ENCODE results near the gene SYTL3. TPM values are rescaled to one million over a fixed set of nuclear protein-coding genes. Genes with fewer than 3 reads are reported as not detected.

The SYTL3 gene
- total RNA-seq, 4 donors from 2014 or later, result 1.8 to 5.7 (median 2.9) TPM

- 31 to 37% methylated on average over 6 of the region's 6 CpGs for whole genome bisulfite sequencing, 2 donors
- no peak for TF ChIP-seq CTCF (IDR thresholded peaks at IDR 0.05)
- no peak for TF ChIP-seq POLR2A (IDR thresholded peaks at IDR 0.05)
- peak; percentile 76 to 88 for DNase-seq (ENCODE audit: low spot score in 2 of 2)
- no peak overlapping the region for H3K4me3 ChIP-seq (ENCODE audit: low read depth, poor library complexity, severe bottlenecking)
- intact Hi-C loops (cut with DNase I; ENCODE audit: low total_unique reads), result no loop called here
Measured at GRCh38 chr6:158772851-158773371, 123.1 kb downstream of the SYTL3 start.

GRCh38 chr6:158773581-158774449 lies 124.0 kb downstream of the SYTL3 start:
- intact Hi-C loops (cut with DNase I; ENCODE audit: low total_unique reads), result no loop called here
- TF ChIP-seq CTCF (IDR thresholded peaks at IDR 0.05), result no peak
- TF ChIP-seq POLR2A (IDR thresholded peaks at IDR 0.05), result no peak
- DNase-seq (ENCODE audit: low spot score in 2 of 2), result peak in 1 of 2 donors; percentile 82
- no peak overlapping the region for H3K4me3 ChIP-seq (ENCODE audit: low read depth, poor library complexity, severe bottlenecking)
- 75 to 79% methylated on average over 21 of the region's 21 CpGs for WGBS, 2 donors

GRCh38 chr6:158774717-158775449 lies 125.0 kb downstream of the SYTL3 start:
- intact Hi-C loops (cut with DNase I; ENCODE audit: low total_unique reads), result no loop called here
- no peak for TF ChIP-seq POLR2A (IDR thresholded peaks at IDR 0.05)
- no peak for TF ChIP-seq CTCF (IDR thresholded peaks at IDR 0.05)
- WGBS, 2 donors, result 87 to 94% methylated on average over 17 of the region's 17 CpGs
- no peak for DNase-seq (ENCODE audit: low spot score in 2 of 2)
- H3K4me3 ChIP-seq (ENCODE audit: low read depth, poor library complexity, severe bottlenecking), result no peak overlapping the region

GRCh38 chr6:158775832-158776231 lies 126.0 kb downstream of the SYTL3 start:
- H3K4me3 ChIP-seq (ENCODE audit: low read depth, poor library complexity, severe bottlenecking), result no peak overlapping the region
- intact Hi-C loops (cut with DNase I; ENCODE audit: low total_unique reads), result no loop called here
- 93 to 95% methylated on average over 5 of the region's 5 CpGs for WGBS, 2 donors
- peak in 1 of 2 donors; percentile 60 for DNase-seq (ENCODE audit: low spot score in 2 of 2)
- TF ChIP-seq CTCF (IDR thresholded peaks at IDR 0.05), result no peak
- no peak for TF ChIP-seq POLR2A (IDR thresholded peaks at IDR 0.05)

- no peak overlapping the region for H3K4me3 ChIP-seq (ENCODE audit: low read depth, poor library complexity, severe bottlenecking)
- WGBS, 2 donors, result 85 to 87% methylated on average over 2 of the region's 2 CpGs
- intact Hi-C loops (cut with DNase I; ENCODE audit: low total_unique reads), result no loop called here
- DNase-seq (ENCODE audit: low spot score in 2 of 2), result no peak
- TF ChIP-seq POLR2A (IDR thresholded peaks at IDR 0.05) (no peak), CTCF (IDR thresholded peaks at IDR 0.05) (no peak)
Measured at GRCh38 chr6:158776737-158777136, 126.9 kb downstream of the SYTL3 start.

Data from lower leg skin (tissue), 4 donors.